ENCODE data around the gene ZFAND3. TPM values are rescaled to one million over a fixed set of nuclear protein-coding genes. Genes with fewer than 3 reads are reported as not detected.
"Not testable (repeated sequence)": the region's sequence is repeated elsewhere in the genome, so short reads cannot be mapped to it uniquely, and the experiment has no call there.

ZFAND3 gene
- polyA plus RNA-seq, 3 donors, result 149 to 158 (median 150) TPM

DNA sequence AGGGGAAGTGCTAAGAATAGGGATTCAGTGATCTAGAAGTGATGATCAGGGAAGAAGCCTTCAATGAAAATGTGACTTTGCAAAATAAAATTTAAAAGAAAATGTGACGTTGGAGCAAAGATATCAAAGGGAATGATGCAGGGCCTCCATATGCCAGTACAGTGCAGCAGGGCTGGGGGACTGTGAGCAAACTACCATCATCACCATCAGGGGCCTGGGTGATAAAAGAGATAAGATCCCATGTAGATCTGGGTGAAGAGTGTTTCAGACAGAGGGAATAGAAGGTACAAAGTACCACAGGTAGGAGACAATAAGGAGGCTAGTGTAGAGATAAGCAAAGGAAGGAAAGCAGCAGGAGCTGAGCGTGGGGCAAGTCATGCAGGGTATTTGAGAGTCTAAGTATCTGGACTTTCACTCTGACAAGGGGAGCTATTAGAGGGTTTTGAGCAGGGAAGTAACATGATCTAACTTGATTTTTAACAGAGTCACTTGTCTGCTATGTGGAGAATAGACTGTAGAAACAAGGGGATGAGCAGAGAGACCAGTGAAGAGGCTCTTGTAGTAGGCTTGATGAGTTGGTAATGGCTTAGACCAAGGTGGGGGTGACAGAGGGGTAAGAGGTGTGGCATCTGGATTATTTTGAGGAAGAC lies 295.6 kb downstream of the ZFAND3 start:
- no peak for DNase-seq (ENCODE audit: extremely low read depth in 1 of 11, low read depth in 9 of 11, low spot score in 4 of 11)

DNA sequence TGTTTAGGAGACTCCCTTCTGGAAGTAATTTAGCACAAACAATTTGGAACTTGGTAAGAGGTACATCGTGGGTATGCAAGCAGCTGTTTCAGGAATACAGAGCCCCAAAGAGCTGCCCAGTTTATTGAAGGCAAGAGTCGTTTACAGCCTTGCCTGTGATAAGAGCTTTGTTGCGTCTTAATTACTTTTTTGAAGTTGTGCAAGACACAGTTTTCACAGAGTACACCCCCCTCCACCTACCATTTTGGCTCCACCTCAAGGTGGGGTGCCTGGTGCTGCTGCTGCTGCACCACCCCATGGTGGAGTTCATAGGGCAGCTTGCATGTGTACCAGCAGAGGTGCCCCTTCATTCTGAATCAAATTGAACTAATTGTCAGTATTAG lies 296.1 kb downstream of the ZFAND3 start:
- DNase-seq (ENCODE audit: extremely low read depth in 1 of 11, low read depth in 9 of 11, low spot score in 4 of 11), result no peak

DNA sequence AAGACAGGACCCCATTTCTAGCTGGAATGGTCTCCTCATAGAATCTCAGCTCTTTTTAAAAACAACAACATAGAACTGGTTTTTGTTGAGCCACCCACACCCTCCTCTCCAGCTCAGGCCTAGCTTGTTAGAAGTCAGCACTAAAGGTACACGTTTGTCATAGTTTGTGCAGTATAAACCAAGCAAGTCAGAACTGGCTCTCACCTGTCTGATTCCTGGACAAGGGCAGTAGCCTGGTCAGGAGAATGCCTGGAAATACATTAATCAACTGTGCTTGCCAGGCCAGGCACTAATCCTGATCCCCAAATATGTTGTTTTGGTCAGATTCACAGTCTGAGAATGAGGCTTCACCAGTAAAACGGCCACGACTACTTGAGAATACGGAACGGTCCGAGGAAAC lies 296.7 kb downstream of the ZFAND3 start:
- no peak for DNase-seq (ENCODE audit: extremely low read depth in 1 of 11, low read depth in 9 of 11, low spot score in 4 of 11)

DNA sequence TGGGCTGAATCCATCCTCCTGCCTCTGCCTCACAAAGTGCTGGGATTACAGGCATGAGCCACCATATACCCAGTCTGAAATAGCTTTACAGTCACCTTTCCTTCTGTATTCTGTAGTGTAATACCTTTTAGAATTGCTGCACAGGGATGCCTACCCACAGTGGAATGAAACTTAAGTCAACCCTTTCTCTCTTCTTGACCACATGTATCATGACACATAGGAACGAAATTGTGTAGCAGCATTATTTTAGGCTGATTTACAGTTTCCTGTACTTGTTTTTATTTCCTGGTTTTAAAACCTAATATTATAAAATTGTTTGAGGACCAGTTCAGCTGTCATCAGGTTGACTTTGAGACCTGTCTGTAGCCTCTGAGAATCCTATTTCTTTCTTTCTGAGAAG lies 297.8 kb downstream of the ZFAND3 start:
- no peak for DNase-seq (ENCODE audit: extremely low read depth in 1 of 11, low read depth in 9 of 11, low spot score in 4 of 11)

DNA sequence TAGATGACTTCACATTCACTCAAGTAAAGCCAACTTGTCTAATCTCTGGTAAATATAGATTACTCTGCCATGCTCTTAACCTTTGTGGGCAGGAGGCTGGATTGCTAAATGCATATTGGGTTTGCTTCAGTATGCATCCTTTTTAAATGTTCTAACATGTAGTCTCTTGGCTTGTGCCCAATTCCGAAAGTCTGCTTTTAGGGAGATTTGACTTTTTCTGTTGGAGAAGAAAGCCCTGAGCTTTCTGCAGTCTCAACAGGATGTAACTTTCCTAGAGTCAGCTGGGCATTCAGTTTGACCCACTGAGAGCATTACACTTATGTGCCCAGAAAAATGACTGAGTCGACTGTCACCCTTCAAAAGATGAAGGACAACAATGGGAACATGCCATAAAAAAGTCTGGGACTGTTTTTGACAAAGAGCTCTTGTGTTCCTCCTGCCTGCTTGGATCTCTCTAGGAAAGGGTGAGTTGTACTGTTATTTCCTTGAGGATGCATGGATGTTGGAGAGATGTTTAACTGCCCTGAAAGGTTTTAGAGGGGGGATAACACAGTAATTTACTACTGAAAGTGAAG lies 299.4 kb downstream of the ZFAND3 start:
- no peak for DNase-seq (ENCODE audit: extremely low read depth in 1 of 11, low read depth in 9 of 11, low spot score in 4 of 11)

DNA sequence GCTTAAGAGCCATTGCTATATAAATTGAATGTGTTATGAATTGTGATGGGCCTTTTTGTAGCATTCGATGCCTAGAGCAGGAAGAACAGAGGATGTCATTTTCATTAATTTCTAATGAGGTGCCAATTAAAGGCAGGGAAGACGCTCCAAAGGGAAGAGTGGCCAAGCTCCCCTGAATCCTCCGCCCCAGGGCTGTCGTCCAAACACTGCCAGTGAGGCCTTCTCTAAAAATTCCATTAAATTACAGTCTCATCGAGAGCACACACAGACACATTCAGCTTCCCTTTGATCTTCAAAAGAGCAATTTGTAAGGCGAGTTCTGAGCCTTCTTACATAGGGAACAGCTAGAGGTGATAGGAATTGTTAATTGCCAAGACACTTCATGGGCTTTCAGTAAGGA lies 300.0 kb downstream of the ZFAND3 start:
- no peak for DNase-seq (ENCODE audit: extremely low read depth in 1 of 11, low read depth in 9 of 11, low spot score in 4 of 11)

DNA sequence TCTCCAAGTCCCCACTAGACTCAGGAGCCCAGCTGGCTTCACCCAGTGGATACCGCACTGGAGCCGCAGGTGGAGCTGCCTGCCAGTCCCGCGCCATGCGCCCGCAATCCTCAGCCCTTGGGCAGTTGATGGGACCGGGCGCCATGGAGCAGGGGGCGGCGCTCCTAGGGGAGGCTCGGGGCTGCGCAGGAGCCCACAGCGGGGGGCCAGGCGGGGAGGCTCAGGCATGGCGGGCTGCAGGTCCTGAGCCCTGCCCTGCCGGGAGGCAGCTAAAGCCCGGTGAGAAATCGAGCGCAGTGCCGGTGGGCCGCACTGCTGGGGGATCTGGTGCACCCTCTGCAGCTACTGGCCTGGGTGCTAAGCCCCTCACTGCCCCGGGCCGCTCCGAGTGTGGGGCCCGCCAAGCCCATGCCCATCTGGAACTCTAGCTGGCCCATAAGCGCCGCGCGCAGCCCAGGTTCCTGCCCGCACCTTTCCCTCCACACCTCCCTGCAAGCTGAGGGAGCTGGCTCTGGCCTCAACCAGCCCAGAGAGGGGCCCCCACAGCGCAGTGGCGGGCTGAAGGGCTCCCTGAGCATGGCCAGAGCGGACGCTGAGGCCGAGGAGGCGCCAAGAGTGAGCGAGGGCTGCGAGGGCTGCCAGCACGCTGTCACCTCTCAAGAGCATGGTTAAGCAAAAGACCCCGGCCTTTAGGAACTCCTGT lies 304.8 kb downstream of the ZFAND3 start:
- DNase-seq (ENCODE audit: extremely low read depth in 1 of 11, low read depth in 9 of 11, low spot score in 4 of 11), result not testable (repeated sequence)

DNA sequence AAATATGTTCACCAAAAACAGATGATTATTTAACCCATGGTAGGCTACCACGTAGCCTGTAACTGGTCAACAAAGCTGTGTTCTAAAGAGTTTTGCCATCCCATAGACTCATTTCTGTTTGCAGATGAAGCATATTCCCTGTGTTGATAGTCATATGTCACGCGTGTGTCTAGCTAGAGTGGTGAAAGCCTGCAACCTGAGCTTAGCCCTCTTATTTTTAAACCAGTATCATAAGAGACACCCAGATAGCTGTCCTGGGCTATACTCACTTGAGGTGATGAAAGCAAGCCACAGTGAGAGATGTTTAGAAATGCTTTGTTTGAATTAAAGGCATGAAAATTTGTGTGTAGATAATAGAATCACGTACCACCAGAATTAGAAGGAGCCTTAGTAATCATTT lies 307.8 kb downstream of the ZFAND3 start:
- DNase-seq (ENCODE audit: extremely low read depth in 1 of 11, low read depth in 9 of 11, low spot score in 4 of 11), result no peak

DNA sequence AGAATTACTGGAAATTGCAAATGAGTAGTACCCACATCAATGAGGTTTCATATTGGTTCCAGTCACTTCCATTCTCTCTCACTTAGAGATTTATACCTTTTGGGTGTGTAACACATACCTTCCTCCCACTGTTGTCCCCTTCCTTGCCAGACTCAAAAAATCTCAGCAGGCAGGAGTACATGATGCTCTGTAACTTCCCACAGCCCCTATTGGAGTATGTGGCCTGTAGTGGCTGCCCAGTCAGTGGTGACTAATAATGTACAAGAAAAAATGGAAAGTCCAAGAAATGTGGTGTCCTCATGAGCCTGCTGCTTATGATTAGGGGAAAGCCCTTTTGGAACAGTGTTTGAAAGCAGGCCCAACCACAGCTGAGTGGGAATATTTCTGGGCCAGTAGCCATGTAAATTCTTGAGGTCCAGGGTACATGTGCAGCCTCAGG lies 312.0 kb downstream of the ZFAND3 start:
- DNase-seq (ENCODE audit: extremely low read depth in 1 of 11, low read depth in 9 of 11, low spot score in 4 of 11), result no peak

DNA sequence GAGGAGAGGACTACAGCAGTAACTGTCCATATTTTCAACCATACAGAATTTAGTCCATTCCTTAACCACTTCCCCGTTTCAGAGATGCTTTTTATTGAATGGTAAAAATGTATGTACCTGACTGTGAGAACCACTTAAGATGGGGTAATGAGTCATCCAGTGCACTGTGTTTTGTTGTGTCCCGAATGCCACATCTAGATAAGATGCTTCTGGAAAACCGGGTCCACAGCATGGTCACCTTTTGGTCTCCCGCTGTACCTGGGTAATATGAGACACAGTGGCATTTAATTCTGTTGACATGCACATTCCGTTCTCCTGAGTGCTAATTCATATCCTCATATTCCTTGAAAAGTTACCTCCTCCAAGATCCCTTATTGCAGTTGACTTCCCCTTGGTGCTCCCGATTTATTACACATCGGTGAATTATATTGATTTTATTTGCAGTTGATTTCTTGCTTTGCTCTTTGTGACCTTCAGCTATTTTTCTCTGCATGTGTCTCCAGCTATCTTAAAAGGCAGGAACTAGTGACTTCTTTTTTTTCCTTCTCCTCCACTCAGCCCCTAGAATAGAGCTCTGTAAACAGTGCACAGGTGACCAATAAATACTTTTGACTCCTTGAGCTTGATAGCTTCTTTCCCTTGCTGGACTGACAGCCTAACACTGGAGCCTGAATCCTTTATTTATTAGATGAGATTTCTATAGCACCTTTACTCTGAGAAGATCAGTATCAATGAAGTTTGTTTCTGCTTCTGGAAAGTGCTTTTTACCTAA lies 314.6 kb downstream of the ZFAND3 start:
- no peak for DNase-seq (ENCODE audit: extremely low read depth in 1 of 11, low read depth in 9 of 11, low spot score in 4 of 11)

DNA sequence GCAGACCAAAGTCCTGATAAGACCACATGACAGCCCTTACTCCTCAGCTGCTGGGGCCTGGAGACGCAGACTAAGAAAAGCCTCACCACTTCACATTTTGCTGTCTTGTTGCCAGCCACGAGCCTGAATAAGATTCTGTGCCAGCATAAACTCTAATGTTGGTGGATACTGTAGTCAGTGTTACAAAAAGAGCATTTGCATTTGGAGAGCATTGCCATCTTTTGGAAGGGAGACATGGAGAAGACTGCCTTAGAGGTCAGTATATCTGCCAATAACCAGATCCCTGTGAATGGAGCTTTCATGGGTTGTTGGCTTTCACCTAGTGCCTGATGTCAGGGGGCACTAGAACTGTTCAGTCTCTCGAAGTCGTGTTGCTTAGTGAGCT lies 315.2 kb downstream of the ZFAND3 start:
- no peak for DNase-seq (ENCODE audit: extremely low read depth in 1 of 11, low read depth in 9 of 11, low spot score in 4 of 11)

DNA sequence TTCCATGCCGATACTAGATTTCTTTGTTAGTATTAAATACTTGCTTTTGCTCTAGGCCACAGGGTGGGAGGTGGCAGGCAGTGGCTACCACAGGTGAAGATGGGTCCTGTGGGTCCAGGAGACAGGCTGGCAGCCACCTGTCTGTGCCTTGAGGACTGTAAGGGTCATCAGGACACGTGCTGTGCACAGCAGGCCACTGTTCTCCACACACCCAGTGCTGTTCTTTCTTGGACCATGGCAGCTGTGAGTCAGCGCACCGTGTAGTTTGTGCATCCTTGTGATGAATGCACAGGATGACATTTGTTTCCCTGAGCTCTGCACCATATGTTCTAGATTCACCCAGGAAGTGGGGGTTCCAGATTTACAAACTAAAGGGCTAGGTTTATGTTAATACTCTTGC lies 317.0 kb downstream of the ZFAND3 start:
- DNase-seq (ENCODE audit: extremely low read depth in 1 of 11, low read depth in 9 of 11, low spot score in 4 of 11), result no peak

DNA sequence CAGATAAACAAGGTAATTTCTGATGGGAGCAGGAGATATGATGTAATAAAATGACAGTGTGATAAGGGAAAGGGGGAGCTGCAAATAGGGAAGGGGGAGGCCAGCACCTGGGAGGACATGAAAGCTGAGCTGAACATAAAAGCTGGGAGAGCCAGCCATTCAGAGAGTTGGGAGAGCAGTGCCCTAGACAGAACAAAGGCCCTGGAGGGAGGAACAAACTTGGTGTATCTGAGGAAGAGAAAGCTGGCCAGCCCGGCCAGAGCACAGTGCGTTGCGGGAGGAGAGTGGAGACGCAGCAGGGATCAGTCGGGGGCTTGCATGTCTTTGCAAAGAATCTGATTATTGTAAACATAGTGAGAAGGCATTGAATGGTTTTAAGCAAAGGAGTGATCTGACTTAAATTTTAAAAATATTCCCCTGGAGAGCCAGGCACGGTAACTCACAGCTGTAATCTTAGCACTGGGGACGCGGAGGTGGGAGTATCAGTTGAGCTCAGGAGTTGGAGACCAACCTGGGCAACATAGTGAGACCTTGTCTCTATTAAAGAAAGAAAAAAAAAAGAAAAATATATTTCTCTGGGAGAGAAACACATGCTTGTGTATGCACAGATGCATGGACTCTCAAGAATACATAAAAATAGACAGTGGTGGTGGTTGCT lies 318.2 kb downstream of the ZFAND3 start:
- DNase-seq (ENCODE audit: extremely low read depth in 1 of 11, low read depth in 9 of 11, low spot score in 4 of 11), result peak in 2 of 11 donors; percentile 20 to 31

DNA sequence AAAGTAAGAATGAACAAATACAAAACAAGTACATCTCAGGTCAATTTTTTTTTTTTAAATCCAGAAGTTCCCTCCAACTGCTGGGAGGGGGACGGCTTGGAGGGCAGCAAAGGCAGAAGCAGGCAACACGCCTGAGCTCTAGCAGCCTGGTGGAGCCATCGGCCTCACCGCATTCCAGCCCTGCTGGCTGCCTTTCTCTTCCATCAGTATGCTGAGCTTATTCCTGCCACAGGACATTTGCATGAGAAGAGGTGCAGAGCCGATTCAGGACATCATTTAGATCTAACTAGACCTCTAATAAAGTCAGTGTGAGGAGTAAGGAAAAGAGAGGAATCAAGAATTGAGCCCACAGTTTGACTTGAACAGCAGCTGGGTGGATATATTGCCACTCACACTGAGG lies 318.8 kb downstream of the ZFAND3 start:
- DNase-seq (ENCODE audit: extremely low read depth in 1 of 11, low read depth in 9 of 11, low spot score in 4 of 11), result no peak

DNA sequence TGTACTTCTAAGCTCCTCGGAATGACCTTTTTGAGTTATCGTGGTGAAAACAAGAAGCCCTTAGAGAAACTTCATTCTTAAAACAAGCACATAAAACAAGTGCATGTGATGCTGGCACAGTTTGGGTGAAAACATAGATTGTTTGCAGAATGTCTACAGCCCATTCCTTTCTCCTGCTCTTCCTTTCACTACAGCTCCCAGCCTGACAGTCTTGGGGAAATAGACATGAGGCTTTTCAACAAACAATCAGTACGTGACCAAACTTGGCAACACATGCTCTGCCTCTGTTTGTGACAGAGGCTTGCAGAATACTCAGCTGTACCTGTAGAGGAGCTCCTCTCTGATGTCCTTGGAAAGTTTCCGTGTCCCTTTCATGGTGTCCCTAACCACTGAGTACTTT lies 321.6 kb downstream of the ZFAND3 start:
- no peak for DNase-seq (ENCODE audit: extremely low read depth in 1 of 11, low read depth in 9 of 11, low spot score in 4 of 11)

DNA sequence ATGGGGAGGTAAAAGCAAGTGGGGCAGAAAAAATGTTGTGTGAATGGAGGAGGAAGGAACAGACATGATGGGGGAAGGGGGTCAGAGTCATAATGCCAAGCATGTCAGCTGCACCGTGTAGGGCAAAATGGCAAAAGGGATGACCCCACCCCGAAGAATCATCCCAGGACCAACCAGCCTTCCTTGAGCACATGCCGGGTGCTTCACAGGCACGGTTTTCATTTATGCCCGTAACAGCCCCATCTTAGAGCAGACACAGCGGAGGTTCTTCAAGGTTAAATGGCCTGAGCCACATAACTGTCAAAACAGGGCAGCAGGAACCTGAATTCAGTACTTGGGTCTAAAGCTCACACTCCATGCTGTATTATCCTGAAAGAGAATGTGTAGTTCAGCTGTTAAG lies 322.2 kb downstream of the ZFAND3 start:
- DNase-seq (ENCODE audit: extremely low read depth in 1 of 11, low read depth in 9 of 11, low spot score in 4 of 11), result no peak

DNA sequence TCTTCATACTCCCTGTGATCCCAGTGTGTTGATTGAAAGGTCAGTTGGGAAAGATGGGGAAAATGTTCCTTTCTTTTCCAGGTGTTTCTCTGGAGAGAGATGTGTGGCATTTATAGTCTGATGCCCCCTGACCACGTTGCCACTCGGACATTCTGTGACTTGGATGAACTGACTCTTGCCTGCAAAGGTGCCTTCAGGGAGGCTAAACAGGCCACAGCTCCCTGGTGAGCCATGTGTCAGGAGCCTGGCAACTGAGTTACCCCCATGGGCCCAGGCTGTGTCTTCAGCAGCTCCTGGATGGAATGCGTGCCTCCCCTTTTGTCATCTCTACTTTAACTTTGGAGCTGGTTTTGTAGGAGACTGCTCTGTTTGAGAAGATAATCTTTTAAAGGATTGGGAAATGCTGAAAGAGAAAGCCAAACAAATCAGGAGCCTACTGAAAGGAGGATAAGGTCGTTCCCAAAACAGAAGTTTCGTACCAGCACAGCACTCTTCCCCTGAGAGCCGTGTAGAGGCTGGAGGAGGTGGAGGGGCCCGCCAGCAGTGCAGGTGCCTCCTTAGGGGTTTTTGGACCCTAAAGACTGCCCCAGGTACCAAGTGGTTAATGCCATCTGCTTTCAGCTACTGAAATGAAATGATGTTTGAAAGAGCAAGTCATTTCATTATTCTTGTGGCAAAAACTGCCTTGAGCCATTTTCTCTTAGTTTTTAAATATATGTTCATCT lies 322.8 kb downstream of the ZFAND3 start:
- no peak for DNase-seq (ENCODE audit: extremely low read depth in 1 of 11, low read depth in 9 of 11, low spot score in 4 of 11)

DNA sequence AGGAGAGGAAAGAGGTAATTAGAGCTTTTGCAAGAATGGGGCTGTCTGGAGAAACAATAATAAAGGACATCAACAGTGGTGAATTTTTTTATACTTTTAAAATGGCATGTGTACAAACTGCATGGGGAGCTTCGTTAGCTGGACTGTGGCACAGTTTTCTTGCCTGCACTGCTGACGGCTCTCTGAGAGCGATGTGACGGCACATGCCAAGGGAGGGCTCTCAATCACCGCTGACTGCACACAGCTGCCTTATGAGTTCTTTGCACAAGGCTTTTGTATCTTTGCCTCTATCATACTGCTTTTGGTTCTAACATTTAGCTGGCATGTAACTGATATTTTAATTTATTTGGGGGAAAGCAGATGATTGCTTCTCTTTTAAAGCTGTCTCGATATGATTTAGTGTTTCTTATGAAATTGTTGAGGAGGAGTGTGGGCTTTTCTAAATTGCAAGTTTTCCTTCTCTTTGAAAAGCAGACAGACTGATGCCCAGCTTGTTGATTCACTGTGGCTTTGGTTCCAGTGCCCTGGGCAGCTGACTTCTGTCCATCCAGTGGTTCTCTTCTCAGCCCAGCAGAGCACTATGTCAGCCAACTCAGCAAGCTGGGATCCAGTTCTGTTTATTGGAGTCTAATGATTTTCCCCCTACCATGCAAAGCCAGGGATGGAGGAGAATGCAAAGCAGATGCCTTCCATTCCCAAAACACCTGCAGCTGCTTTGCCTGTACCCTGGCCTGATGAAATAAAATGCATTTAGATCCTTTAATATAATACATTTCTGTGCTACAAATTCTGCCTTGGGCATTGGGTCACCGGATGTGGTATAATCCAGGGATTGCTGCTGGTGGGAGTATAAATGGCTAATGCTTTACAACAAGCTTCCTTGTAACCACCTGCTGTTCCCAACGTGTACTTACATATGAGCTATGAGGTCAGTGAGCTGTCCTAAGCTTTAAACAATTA lies 323.9 kb downstream of the ZFAND3 start:
- no peak for DNase-seq (ENCODE audit: extremely low read depth in 1 of 11, low read depth in 9 of 11, low spot score in 4 of 11)

All from renal cortex interstitium (tissue), 11 donors.